Hepatic stellate cell (primary cell): ENCODE measurements around the gene PELI3.

Experiments
- DNase-seq: peaks from one replicate; pipeline ENCODE4 v3.0.0; 2011; ENCODE audit warnings: low spot score

The PELI3 gene

GRCh38 chr11:66505276-66505816, 38.6 kb downstream of the PELI3 start:
- no peak for DNase-seq

GRCh38 chr11:66509131-66509561, 42.4 kb downstream of the PELI3 start:
- DNase-seq = no peak

GRCh38 chr11:66510271-66510989, 43.7 kb downstream of the PELI3 start, which contains the start of gene BBS1:
TSS of gene BBS1 (plus strand) at chr11:66510635. CDS start at chr11:66510660, 25 bp downstream.
- DNase-seq = peak; percentile 85

GRCh38 chr11:66510990-66511339, 44.3 kb downstream of the PELI3 start:
- DNase-seq = no peak

GRCh38 chr11:66523611-66524010, 56.9 kb downstream of the PELI3 start:
- no peak for DNase-seq

- no peak for DNase-seq
These were observed 57.8 kb downstream of the PELI3 start for GRCh38 chr11:66524304-66525040.
